ENCODE results near the gene WDR37.

Gene WDR37

DNA sequence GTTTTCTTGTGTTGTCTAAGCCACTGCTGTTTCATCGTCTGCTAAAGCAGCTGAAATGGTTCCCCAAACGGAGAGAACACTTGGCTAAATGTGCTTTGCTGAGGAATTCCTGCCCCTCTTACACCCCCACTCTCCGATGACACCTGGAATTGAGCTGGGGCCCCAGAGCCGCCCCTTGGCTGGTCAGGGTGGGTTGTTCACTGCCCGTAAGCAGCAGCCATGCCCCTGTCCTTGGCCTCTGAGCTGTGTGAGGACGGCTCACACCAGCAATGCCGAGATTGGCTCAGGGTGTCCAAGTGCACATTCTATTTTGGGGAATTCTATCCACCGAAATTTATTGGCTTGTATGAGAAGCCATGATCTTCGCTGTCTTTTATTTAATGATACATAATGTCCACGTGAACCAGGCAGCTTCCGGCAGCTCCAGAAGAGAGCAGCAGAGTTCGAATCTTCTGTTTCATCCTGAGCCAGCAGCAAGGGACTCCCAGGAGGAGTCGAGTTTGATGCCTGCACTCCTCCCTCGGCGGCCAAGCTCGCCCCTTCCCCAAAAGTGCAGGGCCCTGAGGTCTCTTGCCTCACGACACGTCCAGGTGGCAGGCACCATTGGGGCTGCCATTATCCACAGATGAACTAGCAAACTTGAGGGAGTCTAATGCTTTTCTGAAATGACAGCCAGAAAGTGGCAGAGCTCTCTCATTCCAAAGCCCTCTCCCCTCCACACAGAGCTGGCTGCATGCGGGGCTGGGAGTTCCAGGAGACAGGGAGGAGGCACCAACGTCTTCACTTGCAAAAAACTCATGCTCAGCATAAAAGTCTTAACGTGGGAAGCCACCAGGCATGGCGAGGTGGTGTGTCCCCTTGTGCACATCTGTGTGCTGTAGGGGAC lies 114.0 kb downstream of the WDR37 start:
- DNase-seq (ENCODE audit: low read depth): no peak

DNA sequence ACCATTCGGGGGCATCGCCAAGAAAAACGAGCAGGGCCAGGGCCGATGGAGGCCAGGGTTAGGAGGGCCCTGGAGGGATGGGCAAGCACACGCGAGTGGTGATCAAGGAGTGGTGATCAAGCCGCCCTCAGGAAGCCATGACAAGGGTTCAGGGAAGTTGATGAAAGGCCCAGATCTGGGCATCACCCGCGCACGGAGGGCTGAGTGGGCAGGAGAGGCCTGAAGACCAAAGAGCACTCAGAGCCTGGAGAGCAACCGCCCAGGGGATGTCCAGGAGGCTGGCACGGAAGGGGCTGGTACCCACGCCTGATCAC lies 114.6 kb downstream of the WDR37 start:
- DNase-seq (ENCODE audit: low read depth): no peak

DNA sequence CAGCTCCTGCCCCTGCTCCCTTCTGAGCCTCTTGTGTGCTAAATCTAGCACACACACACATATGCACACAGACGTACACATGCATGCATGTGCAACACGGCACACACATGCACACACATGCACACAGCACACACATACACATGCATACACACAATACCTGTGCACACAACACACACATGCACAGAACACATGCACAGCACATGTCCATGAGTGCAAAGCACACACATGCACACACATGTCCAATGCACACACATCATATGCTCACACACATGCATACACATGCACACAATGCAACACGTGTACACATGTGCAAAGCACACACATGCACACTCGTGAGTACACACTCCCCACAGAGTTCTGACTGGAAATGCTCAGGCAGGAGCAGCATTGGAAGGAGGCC lies 115.0 kb downstream of the WDR37 start:
- DNase-seq (ENCODE audit: low read depth): no peak

DNA sequence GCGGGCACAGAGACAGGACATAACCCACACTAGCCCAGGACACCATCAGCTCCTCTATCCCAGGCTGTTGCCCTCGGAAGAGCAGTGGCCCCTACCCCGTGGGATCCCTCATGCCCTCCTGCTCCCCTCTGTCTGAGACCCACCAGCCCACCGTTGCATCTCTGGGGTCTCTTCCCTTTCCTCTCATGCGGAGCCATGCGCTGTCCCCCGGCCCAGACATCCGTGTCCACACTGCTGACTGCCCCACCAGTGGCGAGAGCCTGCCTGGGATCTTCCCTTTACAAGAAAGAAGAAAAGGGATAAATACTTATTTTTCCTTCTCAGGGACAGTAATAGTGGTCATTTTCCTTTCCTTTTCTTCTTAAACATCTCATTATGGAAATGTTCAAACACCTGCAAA lies 115.4 kb downstream of the WDR37 start:
- no peak for DNase-seq (ENCODE audit: low read depth)

- no peak for DNase-seq (ENCODE audit: low read depth)
Observed at GRCh38 chr10:1172256-1172984, 116.2 kb downstream of the WDR37 start.

GRCh38 chr10:1173091-1173490 lies 116.9 kb downstream of the WDR37 start:
- no peak for DNase-seq (ENCODE audit: low read depth)

- DNase-seq (ENCODE audit: low read depth): no peak
Observed at GRCh38 chr10:1174022-1174421, 117.8 kb downstream of the WDR37 start.

GRCh38 chr10:1175956-1176565 lies 119.9 kb downstream of the WDR37 start:
- DNase-seq (ENCODE audit: low read depth): no peak

GRCh38 chr10:1177936-1178335 lies 121.8 kb downstream of the WDR37 start:
- no peak for DNase-seq (ENCODE audit: low read depth)

- no peak for DNase-seq (ENCODE audit: low read depth)
Observed at GRCh38 chr10:1178506-1178905, 122.3 kb downstream of the WDR37 start.

DNA sequence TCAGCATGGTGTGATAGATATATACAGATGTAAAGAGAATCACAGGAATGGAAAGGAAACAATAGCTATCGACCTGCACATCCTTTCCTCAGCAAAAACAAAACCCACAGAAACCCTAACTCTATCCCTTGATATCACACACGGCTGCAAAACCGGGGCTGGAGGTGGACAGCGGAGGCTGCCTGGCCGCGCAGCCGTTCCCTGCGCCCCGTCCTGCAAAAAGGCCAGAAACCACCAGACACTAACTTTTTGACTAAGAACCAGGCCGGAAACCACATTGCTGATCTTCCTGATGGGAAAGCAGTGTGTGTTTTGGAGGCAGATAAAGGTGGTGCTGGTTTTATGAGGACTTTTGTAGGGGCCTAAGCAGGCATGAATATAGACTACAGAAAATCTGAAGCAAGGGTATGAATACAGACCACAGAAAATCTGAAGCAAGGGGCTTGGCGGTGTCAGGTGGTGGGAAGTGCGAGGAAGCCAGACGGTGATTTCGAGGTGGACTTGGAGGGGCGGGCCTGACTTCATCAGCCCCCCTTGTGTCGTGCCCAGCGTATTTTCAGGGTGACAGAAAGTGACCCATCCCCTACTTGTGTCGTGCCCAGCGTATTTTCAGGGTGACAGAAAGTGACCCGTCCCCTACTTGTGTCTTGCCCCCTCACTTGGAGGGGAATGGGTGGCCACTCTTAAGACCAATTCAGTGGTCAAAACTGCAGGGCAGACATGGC lies 123.3 kb downstream of the WDR37 start:
- no peak for DNase-seq (ENCODE audit: low read depth)

- no peak for DNase-seq (ENCODE audit: low read depth)
Observed at GRCh38 chr10:1180071-1180730, 124.0 kb downstream of the WDR37 start.

DNA sequence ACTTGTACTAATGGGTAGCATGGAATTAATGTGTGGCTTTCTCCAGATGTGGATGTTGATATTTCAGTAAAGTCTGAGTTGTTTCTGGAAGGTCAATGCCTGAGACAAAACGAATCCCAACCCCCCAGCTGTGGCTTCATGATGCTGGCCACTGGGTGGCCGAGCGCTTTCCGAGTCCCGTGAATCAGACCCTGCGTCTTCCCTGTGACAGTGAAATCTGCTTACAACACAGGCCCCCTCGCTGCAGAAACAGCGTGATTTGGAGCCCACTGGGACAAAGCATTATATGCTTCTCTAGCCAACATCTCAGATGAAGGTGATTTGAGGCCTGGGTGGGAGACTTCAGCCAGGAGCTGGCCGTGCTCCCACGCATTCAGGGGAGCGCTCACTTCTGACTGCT lies 124.7 kb downstream of the WDR37 start:
- DNase-seq (ENCODE audit: low read depth): no peak
